ENCODE results near the gene SMARCAL1.

SMARCAL1 gene

GRCh38 chr2:216501854-216502253 lies 89.6 kb downstream of the SMARCAL1 start:
- Histone ChIP-seq H4K20me1 (ENCODE audit: insufficient read depth, low read length) (peaks cover 50% of the 10 kb centered on the region), H3K79me2 (ENCODE audit: low read length) (peaks cover 47% of the 10 kb centered on the region), H3K4me2 (ENCODE audit: low read length) (no peak overlapping the region), H3K4me3 (ENCODE audit: low read length) (no peak overlapping the region), H3K27me3 (ENCODE audit: low read depth, low read length) (no peaks in the 10 kb centered on the region), H3K36me3 (replicated peaks; ENCODE audit: low read depth, low read length) (peaks cover 67% of the 10 kb centered on the region), H3K9me3 (ENCODE audit: insufficient read depth, low read length) (no peaks in the 10 kb centered on the region), H2AFZ (ENCODE audit: low read depth, low read length) (no peak overlapping the region), H3K27ac (ENCODE audit: low read length) (no peak overlapping the region), H3K4me1 (ENCODE audit: low read length) (peaks cover 23% of the 10 kb centered on the region), H3K9ac (ENCODE audit: low read length) (no peak overlapping the region)
- TF ChIP-seq EZH2phosphoT487 (IDR thresholded peaks at IDR 0.05; ENCODE audit: low read depth) (no peak), CTCF (IDR thresholded peaks at IDR 0.05; ENCODE audit: low read depth, low read length) (no peak)

GRCh38 chr2:216502381-216503158 lies 90.3 kb downstream of the SMARCAL1 start:
- H3K27me3 ChIP-seq (ENCODE audit: low read depth, low read length) = no peaks in the 10 kb centered on the region
- H4K20me1 ChIP-seq (ENCODE audit: insufficient read depth, low read length) = peaks cover 50% of the 10 kb centered on the region
- H3K9me3 ChIP-seq (ENCODE audit: insufficient read depth, low read length) = no peaks in the 10 kb centered on the region
- peaks cover 44% of the 10 kb centered on the region for H3K79me2 ChIP-seq (ENCODE audit: low read length)
- H3K27ac ChIP-seq (ENCODE audit: low read length) = no peak overlapping the region
- H3K4me2 ChIP-seq (ENCODE audit: low read length) = no peak overlapping the region
- H2AFZ ChIP-seq (ENCODE audit: low read depth, low read length) = no peak overlapping the region
- H3K4me1 ChIP-seq (ENCODE audit: low read length) = peaks cover 19% of the 10 kb centered on the region
- H3K4me3 ChIP-seq (ENCODE audit: low read length) = no peak overlapping the region
- no peak for TF ChIP-seq EZH2phosphoT487 (IDR thresholded peaks at IDR 0.05; ENCODE audit: low read depth)
- no peak for TF ChIP-seq CTCF (IDR thresholded peaks at IDR 0.05; ENCODE audit: low read depth, low read length)
- H3K9ac ChIP-seq (ENCODE audit: low read length) = no peak overlapping the region
- peaks cover 67% of the 10 kb centered on the region for H3K36me3 ChIP-seq (replicated peaks; ENCODE audit: low read depth, low read length)

- Histone ChIP-seq H3K4me3 (ENCODE audit: low read length) (no peak overlapping the region), H3K9ac (ENCODE audit: low read length) (no peak overlapping the region), H3K9me3 (ENCODE audit: insufficient read depth, low read length) (no peaks in the 10 kb centered on the region), H3K36me3 (replicated peaks; ENCODE audit: low read depth, low read length) (peaks cover 67% of the 10 kb centered on the region), H3K79me2 (ENCODE audit: low read length) (peaks cover 37% of the 10 kb centered on the region), H3K4me2 (ENCODE audit: low read length) (no peak overlapping the region), H3K4me1 (ENCODE audit: low read length) (peaks cover 16% of the 10 kb centered on the region), H4K20me1 (ENCODE audit: insufficient read depth, low read length) (peaks cover 51% of the 10 kb centered on the region), H2AFZ (ENCODE audit: low read depth, low read length) (no peak overlapping the region), H3K27me3 (ENCODE audit: low read depth, low read length) (no peaks in the 10 kb centered on the region), H3K27ac (ENCODE audit: low read length) (no peak overlapping the region)
- TF ChIP-seq EZH2phosphoT487 (IDR thresholded peaks at IDR 0.05; ENCODE audit: low read depth) = no peak
- no peak for TF ChIP-seq CTCF (IDR thresholded peaks at IDR 0.05; ENCODE audit: low read depth, low read length)
Observed at GRCh38 chr2:216503159-216503629, 90.9 kb downstream of the SMARCAL1 start.

GRCh38 chr2:216503697-216504375 lies 91.6 kb downstream of the SMARCAL1 start:
- TF ChIP-seq CTCF (IDR thresholded peaks at IDR 0.05; ENCODE audit: low read depth, low read length) (no peak), EZH2phosphoT487 (IDR thresholded peaks at IDR 0.05; ENCODE audit: low read depth) (no peak)
- Histone ChIP-seq H3K79me2 (ENCODE audit: low read length) (peaks cover 33% of the 10 kb centered on the region), H3K4me1 (ENCODE audit: low read length) (peaks cover 16% of the 10 kb centered on the region), H3K4me2 (ENCODE audit: low read length) (no peak overlapping the region), H3K36me3 (replicated peaks; ENCODE audit: low read depth, low read length) (peaks cover 67% of the 10 kb centered on the region), H3K27ac (ENCODE audit: low read length) (no peak overlapping the region), H3K9ac (ENCODE audit: low read length) (no peak overlapping the region), H4K20me1 (ENCODE audit: insufficient read depth, low read length) (peaks cover 53% of the 10 kb centered on the region), H2AFZ (ENCODE audit: low read depth, low read length) (no peak overlapping the region), H3K27me3 (ENCODE audit: low read depth, low read length) (no peaks in the 10 kb centered on the region), H3K9me3 (ENCODE audit: insufficient read depth, low read length) (no peaks in the 10 kb centered on the region), H3K4me3 (ENCODE audit: low read length) (no peak overlapping the region)
